NCI-H146 treated with DMSO at 0.1 percent for 48 hours (cell line): ENCODE results near the gene RCL1.
A peak's percentile ranks its signal among the peaks of the same experiment; 100 is the strongest.
"Not testable (repeated sequence)": the region's sequence is repeated elsewhere in the genome, so short reads cannot be mapped to it uniquely, and the experiment has no call there.

ENCODE experiments used
- DNase-seq: peaks from one replicate; lab custom pipeline; 2025; ENCODE audit not compliant: unreplicated experiment; lab: John Stamatoyannopoulos, UW

Gene RCL1

GRCh38 chr9:4792572-4793458, at the start of gene RCL1:
Gene RCL1 (plus strand): TSS chr9:4792944. CDS start chr9:4793092, 148 bp downstream.
- peak; percentile 92 for DNase-seq

DNA sequence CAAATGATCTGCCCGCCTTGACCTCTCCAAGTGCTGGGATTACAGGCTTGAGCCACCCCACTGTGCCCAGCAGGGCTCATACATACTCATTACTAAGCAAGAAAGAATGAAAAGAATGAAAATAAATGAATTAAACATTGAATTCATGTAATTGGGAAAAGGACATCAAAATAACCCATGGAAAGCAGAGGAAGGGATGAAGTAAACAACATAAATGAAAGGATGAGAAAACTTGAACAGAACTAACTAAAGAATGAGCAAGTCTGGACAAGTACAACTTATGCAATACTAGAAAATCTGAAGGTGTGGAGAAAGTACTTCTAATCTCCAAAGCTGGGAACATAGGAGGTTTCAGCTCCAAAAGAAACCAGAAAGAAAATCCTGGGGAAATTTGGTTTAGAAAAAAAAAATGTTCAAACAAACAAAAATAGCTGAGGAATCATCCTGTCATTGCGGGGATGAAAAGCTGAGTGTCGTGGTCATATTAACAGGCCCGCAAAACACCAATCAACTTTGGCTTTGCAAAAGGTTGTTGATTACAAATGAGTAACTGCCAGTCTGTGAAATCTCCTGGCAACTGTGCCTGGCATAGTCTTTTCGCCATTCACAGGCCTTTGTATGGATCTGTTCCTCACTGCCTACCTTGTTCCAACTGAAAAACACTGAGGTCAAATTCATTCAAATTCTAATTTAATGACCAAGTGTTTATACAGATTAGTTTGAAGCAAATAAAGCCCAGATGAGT, 49.4 kb upstream of the RCL1 start:
- DNase-seq = no peak

DNA sequence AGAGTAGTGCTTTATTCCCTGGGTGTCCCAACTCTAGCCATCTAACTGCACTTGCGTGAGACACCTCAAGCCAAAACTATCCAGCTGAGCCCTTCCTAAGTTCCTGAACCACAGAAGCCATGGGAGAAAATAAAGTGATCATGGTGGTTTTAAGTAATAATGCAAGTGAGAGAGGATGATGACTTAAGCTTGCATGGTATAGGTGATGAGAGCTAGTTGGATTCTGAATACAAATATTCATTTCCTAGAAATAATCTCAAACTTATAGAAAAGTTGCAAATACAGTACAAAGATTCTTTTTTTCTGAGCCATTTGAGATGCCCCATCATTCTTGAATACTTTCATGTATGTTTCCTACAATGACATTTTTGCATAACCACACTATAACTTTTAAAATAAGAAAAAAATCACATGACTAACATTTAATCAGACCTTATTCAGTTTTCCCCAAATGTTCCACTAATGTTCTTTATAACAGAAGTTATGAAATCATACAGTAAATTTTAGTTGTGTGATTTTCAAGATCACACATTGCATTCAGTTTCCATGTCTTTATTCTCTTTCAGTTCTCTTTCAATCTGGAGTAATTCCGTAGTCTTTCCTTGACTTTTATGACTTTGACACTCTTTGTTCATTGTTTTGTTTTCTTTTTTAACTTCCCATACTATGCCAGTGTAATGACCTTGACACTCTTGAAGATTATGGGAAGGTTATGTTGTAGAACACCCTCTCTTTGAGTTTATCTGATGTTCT, 46.3 kb upstream of the RCL1 start:
- no peak for DNase-seq

DNA sequence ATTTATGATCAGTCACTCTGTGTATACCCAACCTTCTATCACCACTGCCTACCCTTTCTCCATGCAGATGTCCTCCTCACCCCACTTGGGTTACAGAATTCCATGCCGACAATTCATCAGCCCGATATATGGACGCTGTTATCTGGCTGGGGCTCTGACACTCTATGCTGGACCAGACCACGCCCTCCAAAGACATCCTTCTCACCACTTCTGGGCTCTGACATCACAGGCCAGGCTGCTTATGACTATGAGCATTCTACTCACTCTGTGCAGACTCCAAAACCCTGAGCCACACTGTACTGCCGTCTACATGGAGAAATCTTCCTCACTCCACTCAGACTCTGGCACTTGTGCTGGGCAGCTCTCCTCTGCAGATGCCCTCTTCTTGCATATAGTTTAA, 44.1 kb upstream of the RCL1 start:
- no peak for DNase-seq

GRCh38 chr9:4750023-4750673, 42.6 kb upstream of the RCL1 start:
- peak; percentile 33 for DNase-seq

DNA sequence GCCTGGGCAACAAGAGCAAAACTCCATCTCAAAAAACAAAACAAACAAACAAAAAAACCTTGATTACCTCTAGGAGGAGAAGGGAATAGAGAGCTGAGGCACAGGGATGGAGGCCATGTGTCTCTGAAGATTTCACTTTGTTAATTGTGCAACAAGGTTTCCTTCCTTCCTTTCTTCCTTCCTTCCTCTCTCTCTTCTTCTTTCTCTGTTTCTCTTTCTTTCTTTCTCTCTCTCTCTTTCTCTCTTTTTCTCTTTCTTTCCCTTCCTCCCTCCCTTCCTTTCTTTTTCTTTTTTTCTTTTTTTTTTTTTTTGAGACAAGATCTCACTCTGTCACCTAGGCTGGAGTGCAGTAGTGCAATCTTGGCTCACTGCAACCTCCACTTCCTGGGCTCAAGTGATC, 38.2 kb upstream of the RCL1 start:
- DNase-seq = not testable (repeated sequence)

- DNase-seq = no peak
These were observed 37.6 kb upstream of the RCL1 start for GRCh38 chr9:4755026-4755609.

DNA sequence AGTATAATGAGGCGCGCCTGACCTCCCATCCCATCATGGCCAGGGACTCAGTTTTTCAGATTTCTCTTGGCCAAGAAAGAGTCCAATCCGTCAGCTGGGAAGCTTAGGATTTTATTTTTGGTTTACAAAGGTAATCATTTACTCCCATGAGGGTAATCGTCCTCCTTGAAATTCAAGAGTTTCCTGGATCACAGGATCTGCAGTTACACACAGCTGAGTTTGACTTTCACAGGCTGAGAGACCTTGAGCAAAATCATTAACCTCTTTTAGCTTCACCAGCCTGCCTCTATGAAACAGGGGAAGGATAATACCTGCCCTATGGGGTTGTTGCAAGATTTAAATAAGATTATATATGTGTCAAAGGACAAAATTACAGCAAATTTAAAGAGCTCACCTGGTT, 36.3 kb upstream of the RCL1 start:
- no peak for DNase-seq

DNA sequence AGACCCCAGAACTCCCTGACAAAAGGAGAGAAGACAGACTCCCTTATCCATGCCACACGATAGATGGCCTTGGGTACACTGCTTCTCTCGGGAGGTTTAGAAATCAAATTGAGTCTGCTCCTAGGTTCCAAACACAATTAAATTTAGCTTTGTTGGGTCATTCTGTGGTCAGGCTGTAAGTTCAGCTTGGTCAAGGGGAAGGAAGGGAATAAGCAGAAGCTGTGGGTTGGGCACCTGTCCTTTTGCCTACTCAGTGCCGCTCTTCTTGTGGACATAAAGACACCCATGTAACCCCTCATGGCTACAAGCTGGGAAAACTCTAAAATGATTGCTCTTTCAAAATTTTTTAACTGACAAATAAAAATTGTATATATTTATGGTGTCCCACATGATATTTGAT, 32.6 kb upstream of the RCL1 start:
- DNase-seq = no peak

DNA sequence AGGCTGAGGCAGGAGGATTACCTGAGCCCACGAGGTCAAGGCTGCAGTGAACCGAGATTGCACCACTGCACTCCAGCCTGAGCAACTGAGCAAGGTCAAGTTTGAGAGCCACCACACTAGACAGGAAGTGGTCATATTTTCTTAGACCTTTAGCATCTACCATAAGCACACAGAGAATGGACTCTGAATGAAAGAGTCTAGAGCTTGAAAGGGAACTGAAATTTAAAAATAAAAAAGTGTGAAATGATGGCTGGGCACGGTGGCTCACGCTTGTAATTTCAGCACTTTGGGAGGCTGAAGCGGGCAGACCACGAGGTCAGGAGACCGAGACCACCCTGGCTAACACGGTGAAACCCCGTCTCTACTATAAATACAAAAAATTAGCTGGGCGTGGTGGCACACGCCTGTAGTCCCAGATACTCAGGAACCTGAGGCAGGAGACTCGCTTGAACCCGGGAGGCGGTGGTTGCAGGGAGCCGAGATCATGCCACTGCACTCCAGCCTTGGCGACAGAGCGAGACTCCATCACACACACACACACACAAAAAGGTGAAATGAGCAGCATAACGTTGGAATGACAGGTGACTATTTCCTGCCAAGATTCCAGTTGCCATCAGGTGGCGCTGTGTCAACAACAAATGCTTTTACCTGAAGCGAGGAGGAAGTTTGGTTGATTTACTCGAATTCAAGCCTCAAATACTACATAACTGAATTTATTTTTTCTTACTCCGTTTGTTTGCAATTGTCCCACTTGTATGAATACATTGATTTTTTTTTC, 30.4 kb upstream of the RCL1 start:
- peak; percentile 69 for DNase-seq

DNA sequence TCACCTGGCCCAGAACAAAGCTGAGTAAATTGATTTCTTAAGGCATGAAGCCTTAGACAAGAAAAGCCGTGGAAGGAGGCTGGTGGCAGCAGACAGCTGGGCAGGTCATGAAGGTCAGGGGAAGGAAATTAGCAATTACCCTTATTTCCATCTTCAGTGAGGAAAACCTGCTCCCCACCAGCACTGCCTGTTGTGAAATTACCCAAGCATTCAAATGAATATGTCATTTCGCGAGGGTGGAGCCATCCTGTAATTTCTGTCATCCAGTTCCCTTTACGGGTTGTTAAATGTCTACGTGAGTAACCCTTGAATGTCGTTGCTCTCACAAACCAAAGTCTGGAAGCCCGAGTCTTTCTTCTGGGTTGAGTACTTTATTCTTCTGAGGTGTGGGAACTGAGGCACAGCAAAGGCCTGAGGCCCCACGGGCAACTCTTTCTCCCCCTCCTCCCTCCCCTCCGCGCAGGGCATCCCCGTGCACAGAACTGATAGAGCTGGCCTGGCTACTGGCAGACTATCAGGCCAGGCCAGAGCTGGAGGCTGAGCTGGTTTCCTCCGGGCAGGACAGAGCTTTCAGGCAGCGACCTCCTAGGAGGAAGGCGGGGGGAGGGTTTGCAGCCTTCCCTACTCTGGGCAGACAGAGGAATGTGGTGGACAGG, 29.7 kb upstream of the RCL1 start:
- no peak for DNase-seq

- DNase-seq = no peak
These were observed 28.7 kb upstream of the RCL1 start for GRCh38 chr9:4764033-4764432.

DNA sequence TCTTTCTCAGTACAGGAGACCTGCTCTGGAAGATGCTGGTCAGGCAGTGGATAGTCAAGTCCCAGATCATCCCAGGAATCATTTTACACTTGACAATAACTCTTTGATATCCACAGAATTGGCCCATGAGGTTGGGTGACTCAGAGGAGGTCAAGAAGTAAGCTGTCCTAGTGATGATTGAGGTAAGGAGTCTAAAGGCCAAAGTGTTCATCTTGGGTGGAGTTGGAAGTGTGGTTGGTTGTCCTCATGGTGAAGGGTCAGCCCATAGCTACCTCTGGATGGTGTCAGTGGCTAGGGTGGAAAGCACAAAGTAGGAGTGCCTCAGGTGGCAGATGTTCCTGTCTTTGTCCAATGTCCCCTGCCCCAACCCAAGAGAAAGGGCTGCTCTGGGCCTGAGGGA, 24.1 kb upstream of the RCL1 start:
- DNase-seq = no peak

DNA sequence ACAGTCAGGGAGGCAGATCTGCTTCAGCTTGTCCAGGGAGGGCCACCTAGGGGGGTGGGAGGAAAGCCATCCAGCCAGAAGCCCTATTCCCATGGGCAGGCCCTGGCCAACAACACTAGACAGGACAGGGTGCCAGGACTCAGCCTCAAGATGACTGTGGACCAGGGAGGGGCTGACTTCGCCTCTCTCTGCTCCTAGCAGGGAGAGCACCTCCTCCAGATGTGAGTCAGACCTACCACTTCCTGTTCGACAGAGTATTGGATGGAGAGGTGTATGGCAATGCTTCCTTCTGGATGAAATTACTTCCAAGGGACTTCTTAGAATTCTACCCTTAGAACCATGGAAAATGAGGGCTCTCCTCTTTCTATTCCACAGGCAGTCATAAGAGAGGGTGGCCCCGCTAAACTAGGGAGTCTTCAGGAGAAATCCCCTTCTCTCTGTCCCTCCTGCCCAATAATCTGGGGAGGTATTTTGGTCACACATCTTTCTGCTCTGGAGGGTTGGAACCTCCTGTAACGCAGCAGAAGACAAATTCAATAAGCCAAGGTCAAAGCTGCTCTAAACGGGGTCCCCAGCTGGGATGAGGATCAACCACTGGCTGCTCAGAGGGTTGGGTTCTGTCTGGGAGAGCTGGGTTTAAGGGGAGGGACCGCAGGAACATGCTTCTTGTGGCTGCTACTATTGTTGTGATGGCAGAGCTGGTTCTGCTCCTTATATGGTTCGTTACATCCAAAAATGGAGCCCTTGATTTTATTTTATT, 23.2 kb upstream of the RCL1 start:
- DNase-seq = no peak

DNA sequence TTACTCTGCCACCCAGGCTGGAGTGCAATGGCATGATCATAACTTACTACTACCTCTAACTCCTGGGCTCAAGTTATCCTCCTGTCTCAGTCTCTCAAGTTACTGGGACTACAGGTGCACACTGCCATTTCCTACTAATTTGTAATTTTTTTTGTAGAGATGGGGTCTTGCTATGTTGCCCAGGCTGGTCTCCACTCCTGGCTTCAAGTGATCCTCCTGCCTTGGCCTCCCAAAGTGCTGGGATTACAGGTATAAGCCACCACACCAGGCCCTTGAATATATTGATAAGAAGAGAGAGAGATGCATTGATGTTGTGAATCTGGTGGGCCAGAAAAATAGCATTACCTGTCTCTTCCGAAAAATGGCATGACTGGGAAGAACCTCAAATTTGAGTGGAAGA, 21.0 kb upstream of the RCL1 start:
- no peak for DNase-seq

DNA sequence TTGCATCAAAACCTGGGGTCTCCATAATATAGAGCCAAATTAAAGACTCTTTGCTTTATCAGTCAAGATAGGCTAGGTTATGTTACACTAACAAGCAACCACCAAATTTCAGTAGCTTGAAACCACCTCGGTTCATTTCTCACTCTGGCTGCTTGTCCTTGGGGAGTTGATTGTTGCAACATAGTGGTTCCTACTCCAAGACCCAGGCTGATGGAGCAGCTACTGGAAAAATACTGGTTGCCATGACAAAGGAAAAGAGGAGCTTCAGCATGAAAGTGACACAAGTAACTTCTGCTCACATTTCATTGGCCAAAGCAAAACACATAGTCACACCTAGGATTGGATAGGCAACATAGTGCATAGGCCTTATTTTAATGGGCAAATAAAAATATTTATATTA, 18.5 kb upstream of the RCL1 start:
- no peak for DNase-seq

DNA sequence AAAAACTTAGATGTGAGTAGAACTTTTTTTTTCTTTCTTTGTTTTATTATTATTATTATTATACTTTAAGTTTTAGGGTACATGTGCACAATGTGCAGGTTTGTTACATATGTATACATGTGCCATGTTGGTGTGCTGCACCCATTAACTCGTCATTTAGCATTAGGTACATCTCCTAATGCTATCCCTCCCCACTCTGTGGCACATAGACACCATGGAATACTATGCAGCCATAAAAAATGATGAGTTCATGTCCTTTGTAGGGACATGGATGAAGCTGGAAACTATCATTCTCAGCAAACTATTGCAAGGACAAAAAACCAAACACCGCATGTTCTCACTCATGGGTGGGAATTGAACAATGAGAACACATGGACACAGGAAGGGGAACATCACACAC, 17.8 kb upstream of the RCL1 start:
- DNase-seq = not testable (repeated sequence)

- DNase-seq = no peak
These were observed 12.1 kb upstream of the RCL1 start for GRCh38 chr9:4780651-4781050.

GRCh38 chr9:4781408-4781807, 11.3 kb upstream of the RCL1 start:
- DNase-seq = no peak
